Panc1 (cell line): Measurements from ENCODE around the gene ATXN1L.

Experiments
- CTCF ChIP-seq: fragments of 450-650 bp; IDR thresholded peaks from 2 replicates; pipeline ENCODE4 v1.5.1; 2017; ENCODE audit warnings: mild to moderate bottlenecking
- POLR2AphosphoS5 ChIP-seq: IDR thresholded peaks from 2 replicates; pipeline ENCODE4 v1.6.1; 2012; ENCODE audit warnings: mild to moderate bottlenecking, low read depth, low read length, moderate library complexity
- REST ChIP-seq, 2 experiments: IDR thresholded peaks; 2 replicates each; pipeline ENCODE4 v1.6.1; 2011 to 2012; ENCODE audit warnings: low read depth in 2 of 2, control low read depth in 1 of 2, low read length in 1 of 2, mild to moderate bottlenecking in 1 of 2, moderate library complexity in 1 of 2; ENCODE audit not compliant: insufficient read depth in 1 of 2
- SIN3A ChIP-seq: IDR thresholded peaks from 2 replicates; pipeline ENCODE4 v1.6.1; 2012; ENCODE audit warnings: low read depth, mild to moderate bottlenecking, low read length, moderate library complexity, borderline replicate concordance; ENCODE audit not compliant: insufficient read depth
- TCF7L2 ChIP-seq: IDR thresholded peaks from 2 replicates; pipeline ENCODE4 v1.6.1; 2011; ENCODE audit warnings: mild to moderate bottlenecking, low read depth, low read length, inconsistent platforms

- TF ChIP-seq POLR2AphosphoS5 (no peak), REST (IDR thresholded peaks at IDR 0.05; ENCODE audit: insufficient read depth in 1 of 2, low read depth in 2 of 2, low read length in 1 of 2) (no peak), CTCF (no peak), TCF7L2 (no peak), SIN3A (no peak)
Observed at GRCh38 chr16:71840052-71840451, 5.7 kb upstream of the ATXN1L start.
